Activated CD4-positive, alpha-beta T cell treated with anti-CD3 and anti-CD28 coated beads for 1 hour (primary cell): ENCODE measurements around the gene NCMAP.
"Not testable (repeated sequence)": the region's sequence is repeated elsewhere in the genome, so short reads cannot be mapped to it uniquely, and the experiment has no call there.

Experiments used
- DNase-seq: peaks from one replicate; pipeline ENCODE4 v3.0.0-alpha.2; 2020

Gene NCMAP, protein sequence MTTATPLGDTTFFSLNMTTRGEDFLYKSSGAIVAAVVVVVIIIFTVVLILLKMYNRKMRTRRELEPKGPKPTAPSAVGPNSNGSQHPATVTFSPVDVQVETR

DNA sequence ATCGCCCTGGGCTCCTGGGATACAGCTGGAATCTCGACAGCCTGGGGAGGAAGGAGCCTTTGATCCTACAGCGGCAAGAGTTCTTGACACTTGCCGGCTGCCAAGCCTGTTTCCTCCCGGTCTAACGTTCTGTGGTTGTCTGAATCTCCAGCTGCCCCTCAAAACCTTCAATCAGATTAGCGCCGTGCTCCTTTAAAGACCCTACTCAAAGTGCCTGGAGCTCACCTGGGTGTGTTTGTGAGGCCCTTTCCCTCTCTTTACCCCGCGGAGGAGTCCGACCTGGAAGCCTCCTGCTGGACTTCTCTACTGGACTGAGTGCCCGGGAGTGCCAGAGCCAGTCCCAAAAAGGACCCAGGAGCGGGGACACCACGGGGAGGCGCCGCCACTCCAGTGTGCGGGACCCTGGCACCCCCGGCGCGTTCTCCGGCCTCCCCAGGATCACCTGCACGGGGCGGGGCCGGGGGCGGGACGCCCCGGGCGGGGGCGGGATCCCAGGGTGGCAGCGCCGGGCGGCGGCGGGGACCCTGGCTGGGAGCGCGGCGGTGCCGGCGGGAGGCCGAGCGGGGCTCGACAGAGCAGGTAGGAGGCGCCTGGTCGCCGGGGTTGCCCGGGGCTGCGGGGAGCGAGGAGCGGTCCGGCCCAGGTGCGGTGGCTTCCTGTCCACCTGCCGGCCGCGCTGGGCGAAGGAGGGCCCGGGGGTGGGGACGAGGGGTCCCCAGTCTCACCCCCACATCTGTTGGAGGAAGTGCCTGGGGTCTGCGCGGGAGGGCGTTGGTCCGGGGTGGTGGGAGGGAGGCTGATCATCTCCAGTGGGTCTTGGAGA, at the start of gene NCMAP:
Gene NCMAP (plus strand): TSS at position 497 of the 823 bp plus-strand sequence. CDS start 39,344 bp downstream, outside the sequence.
- peak; percentile 40 for DNase-seq

DNA sequence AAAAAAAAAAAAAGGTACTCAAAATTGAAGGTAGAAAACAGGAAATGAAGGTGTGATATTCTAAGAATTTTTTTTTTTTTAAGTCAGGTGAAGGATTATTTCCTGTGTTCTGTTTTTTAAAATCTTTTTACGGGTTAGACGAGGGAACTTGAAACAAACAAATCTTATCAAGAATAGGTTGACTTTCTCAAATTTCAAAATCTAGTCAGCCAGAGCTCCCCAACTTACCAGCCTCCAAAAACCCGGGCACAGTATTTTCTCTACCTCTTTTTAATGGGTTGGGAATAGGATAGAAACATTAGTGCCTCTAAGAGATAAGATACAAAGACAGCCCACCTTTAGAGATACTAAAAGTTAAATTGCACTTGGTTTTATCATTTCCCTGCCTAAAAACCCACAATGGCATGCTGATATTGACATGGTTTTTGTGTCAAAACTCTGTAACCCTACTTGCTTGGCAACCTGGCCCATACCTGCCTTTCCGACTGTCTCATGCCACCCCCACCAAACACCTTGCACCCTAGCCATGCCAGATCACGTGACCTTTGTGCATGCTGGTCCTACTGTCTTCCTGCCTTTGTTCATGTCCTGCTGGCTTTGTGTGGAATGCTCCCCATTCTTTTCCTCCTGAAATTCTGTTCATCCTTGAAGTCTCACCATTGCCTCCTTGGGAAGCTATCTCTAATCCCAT, 49.1 kb upstream of the NCMAP start:
- no peak for DNase-seq

GRCh38 chr1:24507405-24507804, 48.5 kb upstream of the NCMAP start:
- DNase-seq, result no peak

DNA sequence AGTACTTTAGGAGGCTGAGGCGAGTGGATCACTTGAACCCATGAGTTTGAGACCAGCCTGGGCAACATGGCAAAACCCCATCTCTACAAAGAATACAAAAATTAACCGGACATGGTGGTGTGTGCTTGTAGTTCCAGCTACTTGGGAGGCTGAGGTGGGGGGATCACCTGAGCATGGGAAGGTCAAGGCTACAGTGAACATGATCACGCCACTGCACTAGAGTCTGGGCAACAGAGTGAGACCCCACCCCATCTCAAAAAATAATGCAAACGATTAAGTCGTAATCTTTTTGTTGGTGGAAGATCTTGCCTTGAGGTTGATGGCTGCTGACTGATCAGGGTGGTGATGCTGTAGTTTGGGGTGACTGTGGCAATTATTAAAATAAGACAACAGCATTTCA, 47.0 kb upstream of the NCMAP start:
- DNase-seq, result no peak

DNA sequence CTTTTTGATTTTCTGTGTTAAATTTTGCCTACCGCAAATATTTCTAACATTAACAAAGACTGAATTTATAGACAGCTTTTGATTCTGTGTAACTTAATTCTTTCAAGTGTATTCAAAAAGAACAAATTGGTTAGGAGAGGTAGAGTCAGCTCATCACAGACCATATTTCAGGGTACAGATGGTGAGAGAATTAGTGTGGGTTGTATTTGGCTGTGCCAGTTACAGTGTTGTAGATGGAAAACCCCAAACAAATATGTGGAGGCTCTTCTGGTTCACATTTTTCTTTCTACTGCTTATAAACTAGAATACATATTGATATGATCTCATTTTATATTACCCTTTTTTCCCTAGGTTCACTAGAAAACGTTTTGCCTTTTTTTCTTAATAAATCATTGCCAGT, 42.2 kb upstream of the NCMAP start:
- no peak for DNase-seq

DNA sequence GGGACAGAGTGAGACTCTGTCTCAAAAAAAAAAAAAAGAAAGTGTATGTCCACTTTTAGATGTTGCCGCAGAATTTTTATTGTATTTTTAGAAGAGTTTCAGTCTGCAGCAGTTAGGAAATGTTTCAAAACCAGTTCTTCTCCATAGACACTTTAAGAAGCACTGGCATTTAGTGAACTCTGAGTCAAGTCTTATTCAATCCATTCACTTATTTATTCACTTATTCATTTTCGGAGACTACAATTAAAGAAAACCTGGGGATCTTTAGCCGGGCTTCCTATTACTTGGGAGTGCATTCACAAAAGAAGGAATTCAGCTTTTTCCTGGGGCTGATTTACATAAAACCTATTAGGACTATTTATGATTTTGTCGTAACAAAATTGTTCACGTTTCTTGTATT, 40.9 kb upstream of the NCMAP start:
- DNase-seq, result no peak

- not testable (repeated sequence) for DNase-seq
These were observed 40.1 kb upstream of the NCMAP start for GRCh38 chr1:24515671-24516209.

- DNase-seq, result no peak
These were observed 39.4 kb upstream of the NCMAP start for GRCh38 chr1:24516506-24516905.

DNA sequence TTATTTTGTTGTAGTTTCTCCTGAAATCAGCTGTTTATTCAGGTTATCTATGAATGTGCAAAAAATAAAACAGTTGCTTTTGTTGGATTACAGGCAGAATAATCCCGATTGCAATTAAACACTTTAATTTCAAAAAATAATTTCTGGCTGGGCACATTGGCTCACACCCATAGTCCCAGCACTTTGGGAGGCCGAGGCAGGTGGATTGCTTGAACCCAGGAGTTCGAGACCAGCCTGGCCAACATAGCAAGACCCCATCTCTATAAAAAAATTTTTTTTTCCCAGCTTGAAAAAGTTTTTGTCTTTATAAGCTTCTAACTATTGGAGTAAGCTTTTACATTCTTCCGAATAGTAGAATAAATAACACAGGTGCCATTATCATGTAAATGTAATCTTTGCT, 38.0 kb upstream of the NCMAP start:
- DNase-seq, result no peak

GRCh38 chr1:24520282-24520681, 35.6 kb upstream of the NCMAP start:
- DNase-seq, result not testable (repeated sequence)

DNA sequence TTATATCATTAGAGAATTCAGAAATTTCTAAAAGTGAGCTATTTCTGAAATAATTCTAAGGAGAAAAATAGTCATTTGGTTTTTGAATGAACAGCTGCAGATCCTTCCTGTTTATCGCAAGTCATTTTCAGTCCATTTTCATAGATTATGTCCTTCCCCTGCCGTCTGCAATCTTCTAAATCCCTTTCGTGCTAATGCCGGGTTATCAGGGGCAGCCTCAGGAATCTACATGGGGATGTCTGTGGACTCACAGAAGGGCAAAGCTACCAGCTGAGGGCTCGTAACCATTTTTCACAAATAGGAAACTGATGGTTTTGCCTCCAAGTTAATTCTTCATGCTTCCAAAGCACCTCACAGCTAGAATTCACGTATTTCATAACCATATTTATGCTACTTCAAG, 30.3 kb upstream of the NCMAP start:
- no peak for DNase-seq

GRCh38 chr1:24526045-24526444, 29.8 kb upstream of the NCMAP start:
- DNase-seq, result no peak

GRCh38 chr1:24526940-24527542, 28.8 kb upstream of the NCMAP start:
- peak; percentile 24 for DNase-seq

DNA sequence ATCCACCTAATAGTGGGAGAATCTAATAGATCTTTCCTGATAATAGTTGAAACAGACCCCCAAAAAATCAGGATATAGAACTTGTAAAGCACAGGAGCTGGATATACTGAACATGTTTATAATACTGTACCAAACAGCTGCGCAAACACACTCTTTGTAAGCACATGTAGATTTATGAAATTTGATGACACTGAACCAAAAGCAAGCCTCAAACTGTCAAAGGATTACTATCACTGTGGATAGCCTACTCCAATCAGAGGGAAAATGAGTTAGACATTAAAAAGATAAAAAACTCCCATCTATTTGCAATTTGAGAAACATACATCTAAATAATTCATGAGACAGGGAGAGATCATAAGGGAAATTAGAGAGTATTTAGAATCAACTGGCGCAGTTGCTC, 27.1 kb upstream of the NCMAP start:
- DNase-seq, result no peak

GRCh38 chr1:24529292-24529691, 26.6 kb upstream of the NCMAP start:
- not testable (repeated sequence) for DNase-seq

GRCh38 chr1:24535021-24535424, 20.9 kb upstream of the NCMAP start:
- peak; percentile 64 for DNase-seq

- DNase-seq, result no peak
These were observed 20.1 kb upstream of the NCMAP start for GRCh38 chr1:24535778-24536177.

- DNase-seq, result peak; percentile 58
These were observed 19.5 kb upstream of the NCMAP start for GRCh38 chr1:24536391-24536840.

- no peak for DNase-seq
These were observed 15.6 kb upstream of the NCMAP start for GRCh38 chr1:24540051-24540905.

GRCh38 chr1:24540906-24541710, 14.8 kb upstream of the NCMAP start:
- DNase-seq, result no peak

DNA sequence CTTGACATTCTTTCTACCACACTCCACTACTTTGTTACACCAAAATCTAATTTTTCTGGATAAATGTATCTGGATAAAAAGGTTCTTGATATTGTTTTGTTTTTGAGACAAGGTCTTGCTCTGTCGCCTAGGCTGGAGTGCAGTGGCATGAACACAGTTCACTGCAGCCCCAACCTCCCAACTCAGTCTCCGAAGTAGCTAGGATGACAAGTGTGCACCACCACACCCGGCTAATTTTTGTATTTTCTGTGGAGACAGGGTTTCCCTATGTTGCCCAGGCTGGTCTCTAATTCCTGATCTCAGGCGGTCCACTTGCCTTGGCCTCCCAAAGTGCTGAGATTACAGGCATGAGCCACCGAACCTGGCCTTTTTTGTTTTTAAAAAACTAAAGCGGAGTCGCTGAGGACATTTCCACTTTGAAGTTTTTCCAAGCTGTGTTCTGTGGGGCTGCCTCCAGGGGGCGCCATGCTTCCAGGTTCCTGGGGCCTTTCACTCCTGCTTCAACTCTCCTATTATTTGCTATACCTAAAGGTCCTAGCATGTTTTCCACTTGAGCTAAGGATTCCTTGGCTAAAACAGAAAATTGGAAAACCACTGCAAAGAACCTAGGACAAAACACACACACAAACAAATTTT, 14.1 kb upstream of the NCMAP start:
- no peak for DNase-seq
